Liver (tissue), 9 donors: ENCODE results near the gene SLC8A1. TPM values are rescaled to one million over a fixed set of nuclear protein-coding genes. Genes with fewer than 3 reads are reported as not detected.

Experiments used
- DNase-seq: peaks from one replicate; pipeline ENCODE4 v3.0.0-alpha.2; 2017; ENCODE audit warnings: low spot score
- H3K27ac ChIP-seq, 2 donors: one replicate each; pipeline ENCODE4 v1.7.0; 2013; ENCODE audit warnings: inconsistent platforms in 2 of 2, low read length in 2 of 2, control low read depth in 1 of 2, low read depth in 1 of 2, mild to moderate bottlenecking in 1 of 2
- H3K27me3 ChIP-seq, 4 donors: one replicate each; pipeline versions ENCODE4 v1.6.1 to v1.7.0; 2013; ENCODE audit warnings: low read length in 3 of 4, inconsistent platforms in 1 of 4, mild to moderate bottlenecking in 1 of 4, moderate library complexity in 1 of 4; ENCODE audit not compliant: control insufficient read depth in 4 of 4, insufficient read depth in 4 of 4
- H3K36me3 ChIP-seq, 4 donors: one replicate each; pipeline versions ENCODE4 v1.6.1 to v1.7.0; 2013; ENCODE audit warnings: low read length in 3 of 4, mild to moderate bottlenecking in 3 of 4, low read depth in 1 of 4, moderate library complexity in 1 of 4; ENCODE audit not compliant: control insufficient read depth in 4 of 4, insufficient read depth in 3 of 4
- H3K4me1 ChIP-seq, 4 donors: one replicate each; pipeline versions ENCODE4 v1.6.1 to v1.7.0; 2013; ENCODE audit warnings: low read length in 3 of 4, mild to moderate bottlenecking in 3 of 4, moderate library complexity in 1 of 4; ENCODE audit not compliant: control insufficient read depth in 4 of 4, insufficient read depth in 4 of 4
- H3K4me3 ChIP-seq, 3 donors: one replicate each; pipeline versions ENCODE4 v1.6.1 to v1.7.0; 2013; ENCODE audit warnings: low read length in 3 of 3, control low read depth in 1 of 3, low read depth in 1 of 3, mild to moderate bottlenecking in 1 of 3
- H3K9ac ChIP-seq, 2 donors: one replicate each; pipeline ENCODE4 v1.7.0; 2013; ENCODE audit warnings: low read length in 2 of 2, mild to moderate bottlenecking in 2 of 2, moderate library complexity in 2 of 2, control low read depth in 1 of 2, low read depth in 1 of 2
- H3K9me3 ChIP-seq, 4 donors: one replicate each; pipeline versions ENCODE4 v1.6.1 to v1.7.0; 2013; ENCODE audit warnings: low read length in 3 of 4; ENCODE audit not compliant: control insufficient read depth in 4 of 4
- FOXA2 ChIP-seq: IDR thresholded peaks from 2 replicates; pipeline ENCODE4 v1.6.1; 2016; ENCODE audit warnings: antibody characterized with exemption
- GABPA ChIP-seq, 2 donors: IDR thresholded peaks in 1 of 2; conservative IDR thresholded peaks in 1 of 2; 2 replicates each; pipeline ENCODE4 v1.6.1; 2016; ENCODE audit warnings: antibody characterized with exemption in 2 of 2, mild to moderate bottlenecking in 1 of 2, moderate library complexity in 1 of 2
- HNF4G ChIP-seq: IDR thresholded peaks from 2 replicates; pipeline ENCODE4 v1.6.1; 2016; ENCODE audit warnings: antibody characterized with exemption
- JUND ChIP-seq, 2 donors: IDR thresholded peaks; 2 replicates each; pipeline ENCODE4 v1.6.1; 2016; ENCODE audit warnings: antibody characterized with exemption in 2 of 2
- NR2F2 ChIP-seq: IDR thresholded peaks from 2 replicates; pipeline ENCODE4 v1.6.1; 2016; ENCODE audit warnings: antibody characterized with exemption
- RAD21 ChIP-seq, 2 donors: IDR thresholded peaks; 2 replicates each; pipeline ENCODE4 v1.6.1; 2016; ENCODE audit warnings: antibody characterized with exemption in 2 of 2, mild to moderate bottlenecking in 2 of 2
- RXRA ChIP-seq, 2 donors: IDR thresholded peaks; 2 replicates each; pipeline ENCODE4 v1.6.1; 2017 to 2018; ENCODE audit warnings: antibody characterized with exemption in 2 of 2, mild to moderate bottlenecking in 1 of 2
- SP1 ChIP-seq: IDR thresholded peaks from 2 replicates; pipeline ENCODE4 v1.6.1; 2018; ENCODE audit warnings: antibody characterized with exemption, mild to moderate bottlenecking
- TAF1 ChIP-seq: conservative IDR thresholded peaks from 2 replicates; pipeline ENCODE4 v1.6.1; 2016; ENCODE audit warnings: antibody characterized with exemption, mild to moderate bottlenecking
- YY1 ChIP-seq: IDR thresholded peaks from 2 replicates; pipeline ENCODE4 v1.6.1; 2016; ENCODE audit warnings: antibody characterized with exemption, mild to moderate bottlenecking
- WGBS: extraction: QIAGEN DNeasy Blood & Tissue Kit; methylation state at CpG from one replicate; pipeline ENCODE4 v1.1.7; 2013; 5-methylcytosine and 5-hydroxymethylcytosine counted together
- polyA plus RNA-seq, 2 donors: library from polyadenylated mRNA; stranded (reverse) in 1 of 2; unstranded in 1 of 2; fragments of 200-250 nt in 1 of 2; fragments of >200 nt in 1 of 2; fragmentation: Nextera tagmentation in 1 of 2; extraction: Ambion mirVana in 1 of 2; gene quantifications; one replicate each; pipeline versions ENCODE4 v1.2.1 to v1.2.3, GENCODE V29; 2013 to 2015
- total RNA-seq, 2 donors: library from RNA; depleted of rRNA; stranded (reverse); fragments of >200 nt; gene quantifications; one replicate each; pipeline ENCODE4 v1.2.3, GENCODE V29; 2014
- TF ChIP-seq, protein P1 (sequence below): fragments of 150-350 bp; IDR thresholded peaks from 2 replicates; pipeline ENCODE4 v1.5.1; 2017; ENCODE audit warnings: improper control_type of control experiment, low read depth, low read length; ENCODE audit not compliant: missing input control
- TF ChIP-seq, protein P2 (sequence below): IDR thresholded peaks from 2 replicates; pipeline ENCODE4 v1.6.1; 2016; ENCODE audit warnings: antibody characterized with exemption
- donor health status: healthy.
- donor health status: healthy.
- donor health status: healthy.
- donor health status: healthy.
- donor health status: healthy.

The SLC8A1 gene
- total and polyA plus RNA-seq, 4 donors = 1.2 to 18.5 (median 8.2) TPM

DNA sequence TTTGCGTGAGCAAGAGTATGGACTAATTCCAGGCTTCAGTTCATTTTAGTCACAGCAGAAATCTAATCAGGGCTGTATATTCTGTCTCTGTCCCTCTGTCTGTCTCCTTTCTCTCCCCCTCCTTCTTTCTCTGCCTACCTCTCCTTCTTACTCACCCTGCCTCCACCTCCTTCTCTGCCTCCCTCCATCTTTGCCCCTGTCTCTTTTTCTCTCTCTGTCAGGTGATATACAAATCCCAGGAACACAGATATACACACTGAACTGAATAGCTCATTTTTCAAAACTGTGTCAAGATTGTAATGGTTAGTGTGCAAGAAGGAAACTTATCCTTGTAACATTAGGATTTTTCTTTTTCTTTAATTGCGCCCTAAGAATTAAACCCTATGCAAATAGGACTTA is 32.5 kb downstream of the SLC8A1 start:
- Histone ChIP-seq H3K27me3 (no peaks in the 10 kb centered on the region), H3K9ac (no peak overlapping the region), H3K36me3 (no peaks in the 10 kb centered on the region), H3K4me3 (no peak overlapping the region), H3K9me3 (no peaks in the 10 kb centered on the region), H3K4me1 (peaks cover 0 to 2% (median 0%) of the 10 kb centered on the region in 4 donors), H3K27ac (no peak overlapping the region)
- TF ChIP-seq JUND (IDR thresholded peaks at IDR 0.05) (no peak), NR2F2 (no peak), FOXA2 (no peak), GABPA (IDR thresholded peaks at IDR 0.05 in 1 of 2, conservative IDR thresholded peaks at IDR 0.05 in 1 of 2) (no peak), HNF4G (no peak)
- TF ChIP-seq, protein P1, sequence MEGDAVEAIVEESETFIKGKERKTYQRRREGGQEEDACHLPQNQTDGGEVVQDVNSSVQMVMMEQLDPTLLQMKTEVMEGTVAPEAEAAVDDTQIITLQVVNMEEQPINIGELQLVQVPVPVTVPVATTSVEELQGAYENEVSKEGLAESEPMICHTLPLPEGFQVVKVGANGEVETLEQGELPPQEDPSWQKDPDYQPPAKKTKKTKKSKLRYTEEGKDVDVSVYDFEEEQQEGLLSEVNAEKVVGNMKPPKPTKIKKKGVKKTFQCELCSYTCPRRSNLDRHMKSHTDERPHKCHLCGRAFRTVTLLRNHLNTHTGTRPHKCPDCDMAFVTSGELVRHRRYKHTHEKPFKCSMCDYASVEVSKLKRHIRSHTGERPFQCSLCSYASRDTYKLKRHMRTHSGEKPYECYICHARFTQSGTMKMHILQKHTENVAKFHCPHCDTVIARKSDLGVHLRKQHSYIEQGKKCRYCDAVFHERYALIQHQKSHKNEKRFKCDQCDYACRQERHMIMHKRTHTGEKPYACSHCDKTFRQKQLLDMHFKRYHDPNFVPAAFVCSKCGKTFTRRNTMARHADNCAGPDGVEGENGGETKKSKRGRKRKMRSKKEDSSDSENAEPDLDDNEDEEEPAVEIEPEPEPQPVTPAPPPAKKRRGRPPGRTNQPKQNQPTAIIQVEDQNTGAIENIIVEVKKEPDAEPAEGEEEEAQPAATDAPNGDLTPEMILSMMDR = no peak
- WGBS = 74% methylated on average over 2 of the region's 2 CpGs
- no peak for DNase-seq

DNA sequence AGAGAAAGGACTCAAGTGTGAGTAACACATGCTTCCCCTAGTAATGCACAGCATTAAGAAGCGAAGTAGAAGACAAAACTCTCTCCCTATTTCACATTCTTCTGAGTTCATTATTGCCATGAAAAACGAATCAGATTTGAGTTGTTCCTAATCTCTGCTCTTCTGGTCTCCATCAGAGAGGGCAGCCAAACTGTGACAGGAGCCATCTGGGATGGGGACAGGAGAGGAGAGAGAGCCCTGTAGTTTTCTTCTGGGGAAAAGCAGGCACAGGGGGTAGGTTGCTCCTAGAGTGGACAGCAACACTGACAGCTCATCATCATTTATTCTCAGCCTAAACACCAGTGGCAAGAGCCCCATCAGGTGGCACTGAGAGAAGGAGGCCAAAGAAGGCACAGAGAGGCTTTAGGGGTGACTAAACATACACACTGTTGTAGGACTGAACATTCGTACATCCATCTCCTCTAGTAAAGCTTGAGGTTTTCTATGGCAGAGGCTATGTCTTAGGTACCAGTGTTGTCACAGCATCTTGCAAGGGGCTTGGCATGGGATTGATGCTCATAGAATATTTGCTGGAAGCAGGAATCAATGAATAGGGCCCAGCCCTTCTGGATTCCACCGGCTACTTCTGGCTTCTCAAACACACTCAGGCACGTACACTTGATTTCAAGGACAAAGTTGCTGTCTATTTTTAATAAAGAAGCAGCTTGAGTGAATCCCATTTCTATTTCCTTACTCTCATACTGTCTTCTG is 33.1 kb downstream of the SLC8A1 start:
- WGBS = 55% methylated on average over 5 of the region's 5 CpGs
- no peaks in the 10 kb centered on the region for H3K36me3 ChIP-seq
- peak overlapping the region in 1 of 2 donors; percentile 7 for H3K27ac ChIP-seq
- peaks cover 0 to 2% (median 0%) of the 10 kb centered on the region in 4 donors for H3K4me1 ChIP-seq
- H3K27me3 ChIP-seq = no peaks in the 10 kb centered on the region
- H3K4me3 ChIP-seq = no peak overlapping the region
- no peak for DNase-seq
- no peak overlapping the region for H3K9ac ChIP-seq
- H3K9me3 ChIP-seq = no peaks in the 10 kb centered on the region
- TF ChIP-seq RXRA (IDR thresholded peaks at IDR 0.05) = no peak
- no peak for TF ChIP-seq SP1
- no peak for TF ChIP-seq YY1
- no peak for TF ChIP-seq GABPA (IDR thresholded peaks at IDR 0.05 in 1 of 2, conservative IDR thresholded peaks at IDR 0.05 in 1 of 2)

DNA sequence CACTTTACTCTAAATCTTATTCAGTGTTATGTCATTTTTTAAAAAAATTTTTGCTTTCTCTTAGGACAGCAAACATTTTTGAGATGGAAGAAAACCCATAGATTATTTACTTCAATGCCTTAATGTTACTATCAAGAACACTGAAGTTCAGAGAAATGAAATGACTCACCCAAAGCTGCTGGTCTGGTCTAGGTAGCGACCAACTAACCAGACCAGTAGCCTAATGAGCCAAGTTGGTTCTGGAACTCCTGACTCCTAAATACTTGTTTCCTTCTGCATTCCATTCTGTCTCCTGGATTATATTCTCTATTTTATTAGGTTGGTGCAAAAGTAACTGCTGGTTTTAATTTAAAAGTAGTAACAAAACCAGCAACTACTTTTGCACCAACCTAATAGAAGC is 35.4 kb downstream of the SLC8A1 start:
- WGBS = 87% methylated on average over 1 of the region's 1 CpG
- H3K27me3 ChIP-seq = no peaks in the 10 kb centered on the region
- H3K36me3 ChIP-seq = no peaks in the 10 kb centered on the region
- no peak for DNase-seq
- no peak overlapping the region for H3K27ac ChIP-seq
- no peaks in the 10 kb centered on the region for H3K9me3 ChIP-seq
- no peak overlapping the region for H3K4me3 ChIP-seq
- H3K9ac ChIP-seq = no peak overlapping the region
- TF ChIP-seq TAF1 (no peak), GABPA (IDR thresholded peaks at IDR 0.05 in 1 of 2, conservative IDR thresholded peaks at IDR 0.05 in 1 of 2) (no peak), RAD21 (IDR thresholded peaks at IDR 0.05) (no peak), FOXA2 (no peak), RXRA (IDR thresholded peaks at IDR 0.05) (no peak)
- TF ChIP-seq, protein P2, sequence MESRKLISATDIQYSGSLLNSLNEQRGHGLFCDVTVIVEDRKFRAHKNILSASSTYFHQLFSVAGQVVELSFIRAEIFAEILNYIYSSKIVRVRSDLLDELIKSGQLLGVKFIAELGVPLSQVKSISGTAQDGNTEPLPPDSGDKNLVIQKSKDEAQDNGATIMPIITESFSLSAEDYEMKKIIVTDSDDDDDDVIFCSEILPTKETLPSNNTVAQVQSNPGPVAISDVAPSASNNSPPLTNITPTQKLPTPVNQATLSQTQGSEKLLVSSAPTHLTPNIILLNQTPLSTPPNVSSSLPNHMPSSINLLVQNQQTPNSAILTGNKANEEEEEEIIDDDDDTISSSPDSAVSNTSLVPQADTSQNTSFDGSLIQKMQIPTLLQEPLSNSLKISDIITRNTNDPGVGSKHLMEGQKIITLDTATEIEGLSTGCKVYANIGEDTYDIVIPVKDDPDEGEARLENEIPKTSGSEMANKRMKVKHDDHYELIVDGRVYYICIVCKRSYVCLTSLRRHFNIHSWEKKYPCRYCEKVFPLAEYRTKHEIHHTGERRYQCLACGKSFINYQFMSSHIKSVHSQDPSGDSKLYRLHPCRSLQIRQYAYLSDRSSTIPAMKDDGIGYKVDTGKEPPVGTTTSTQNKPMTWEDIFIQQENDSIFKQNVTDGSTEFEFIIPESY = no peak
- peaks cover 0 to 2% (median 0%) of the 10 kb centered on the region in 4 donors for H3K4me1 ChIP-seq
